Activated CD4-positive, alpha-beta T cell treated with anti-CD3 and anti-CD28 coated beads, Interleukin-2, amount 50 U/mL, for 4 hours (primary cell): Measurements from ENCODE around the gene MAP1LC3B2.
"Not testable (repeated sequence)": the region's sequence is repeated elsewhere in the genome, so short reads cannot be mapped to it uniquely, and the experiment has no call there.

Experiments
- DNase-seq, 2 experiments: peaks; one replicate each; pipeline ENCODE4 v3.0.0-alpha.2; 2020

Gene MAP1LC3B2

GRCh38 chr12:116561181-116561821 is 2.1 kb downstream of the MAP1LC3B2 start:
- no peak for DNase-seq

- DNase-seq = no peak
These were observed 2.9 kb downstream of the MAP1LC3B2 start for GRCh38 chr12:116562090-116562489.

- DNase-seq = no peak
These were observed 4.1 kb downstream of the MAP1LC3B2 start for GRCh38 chr12:116563262-116563661.

GRCh38 chr12:116564080-116564479 is 4.9 kb downstream of the MAP1LC3B2 start:
- no peak for DNase-seq

- not testable (repeated sequence) for DNase-seq
These were observed 6.0 kb downstream of the MAP1LC3B2 start for GRCh38 chr12:116565221-116565620.

- DNase-seq = no peak
These were observed 6.8 kb downstream of the MAP1LC3B2 start for GRCh38 chr12:116565963-116566362.

GRCh38 chr12:116568203-116568602 is 9.0 kb downstream of the MAP1LC3B2 start:
- no peak for DNase-seq

- DNase-seq = no peak
These were observed 11.9 kb downstream of the MAP1LC3B2 start for GRCh38 chr12:116571089-116571488.

GRCh38 chr12:116573776-116574175 is 14.6 kb downstream of the MAP1LC3B2 start:
- no peak for DNase-seq

- not testable (repeated sequence) for DNase-seq
These were observed 16.6 kb downstream of the MAP1LC3B2 start for GRCh38 chr12:116575754-116576153.

- no peak for DNase-seq
These were observed 18.0 kb downstream of the MAP1LC3B2 start for GRCh38 chr12:116577154-116577561.

GRCh38 chr12:116578051-116578450 is 18.9 kb downstream of the MAP1LC3B2 start:
- no peak for DNase-seq

- no peak for DNase-seq
These were observed 23.4 kb downstream of the MAP1LC3B2 start for GRCh38 chr12:116582610-116583009.

- no peak for DNase-seq
These were observed 24.0 kb downstream of the MAP1LC3B2 start for GRCh38 chr12:116583129-116583694.

- no peak for DNase-seq
These were observed 28.1 kb downstream of the MAP1LC3B2 start for GRCh38 chr12:116587270-116587669.

GRCh38 chr12:116588390-116589028 is 29.3 kb downstream of the MAP1LC3B2 start:
- no peak for DNase-seq

GRCh38 chr12:116589581-116589980 is 30.4 kb downstream of the MAP1LC3B2 start:
- DNase-seq = no peak

- no peak for DNase-seq
These were observed 31.4 kb downstream of the MAP1LC3B2 start for GRCh38 chr12:116590561-116590960.

GRCh38 chr12:116591855-116592637 is 32.9 kb downstream of the MAP1LC3B2 start:
- no peak for DNase-seq

GRCh38 chr12:116592731-116593130 is 33.5 kb downstream of the MAP1LC3B2 start:
- no peak for DNase-seq

GRCh38 chr12:116594325-116595038 is 35.3 kb downstream of the MAP1LC3B2 start:
- DNase-seq = peak; percentile 11 to 12

- DNase-seq = no peak
These were observed 36.0 kb downstream of the MAP1LC3B2 start for GRCh38 chr12:116595186-116595585.

- no peak for DNase-seq
These were observed 36.5 kb downstream of the MAP1LC3B2 start for GRCh38 chr12:116595672-116596071.
